WI38 (cell line): ENCODE results near the gene DPM1.

ENCODE experiments used
- H3K4me3 ChIP-seq: 2 replicates; pipeline ENCODE4 v1.5.1; 2011; ENCODE audit warnings: low read depth, mild to moderate bottlenecking, control low read depth, low read length
- CTCF ChIP-seq: IDR thresholded peaks from 2 replicates; pipeline ENCODE4 v1.5.1; 2012; ENCODE audit warnings: low read depth, mild to moderate bottlenecking, control low read depth, low read length

The DPM1 gene

GRCh38 chr20:50977066-50978021 is 19.0 kb upstream of the DPM1 start:
- no peak for TF ChIP-seq CTCF
- no peak overlapping the region for H3K4me3 ChIP-seq

- TF ChIP-seq CTCF: no peak
- no peak overlapping the region for H3K4me3 ChIP-seq
These were observed 17.5 kb upstream of the DPM1 start for GRCh38 chr20:50975701-50976330.

GRCh38 chr20:50969912-50970311 is 11.6 kb upstream of the DPM1 start:
- no peak for TF ChIP-seq CTCF
- H3K4me3 ChIP-seq: no peak overlapping the region

DNA sequence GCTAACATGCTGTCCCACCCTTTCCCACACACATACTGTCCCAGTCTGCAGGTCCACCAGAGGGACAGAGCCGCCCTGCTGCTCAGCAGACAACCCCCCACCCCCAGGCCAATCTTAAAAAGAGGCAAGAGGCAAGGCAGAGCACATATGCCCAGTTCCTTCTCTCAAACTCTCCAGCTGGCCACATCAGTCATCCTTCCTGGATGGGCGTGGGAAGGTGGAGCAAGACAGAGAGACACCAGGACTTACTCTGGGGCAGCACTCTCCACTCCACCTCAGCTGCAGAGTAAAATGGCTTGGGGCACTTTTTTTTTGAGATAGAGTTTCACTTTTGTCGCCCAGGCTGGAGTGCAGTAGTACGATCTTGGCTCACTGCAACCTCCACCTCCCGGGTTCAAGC is 11.1 kb upstream of the DPM1 start:
- no peak for TF ChIP-seq CTCF
- no peak overlapping the region for H3K4me3 ChIP-seq

DNA sequence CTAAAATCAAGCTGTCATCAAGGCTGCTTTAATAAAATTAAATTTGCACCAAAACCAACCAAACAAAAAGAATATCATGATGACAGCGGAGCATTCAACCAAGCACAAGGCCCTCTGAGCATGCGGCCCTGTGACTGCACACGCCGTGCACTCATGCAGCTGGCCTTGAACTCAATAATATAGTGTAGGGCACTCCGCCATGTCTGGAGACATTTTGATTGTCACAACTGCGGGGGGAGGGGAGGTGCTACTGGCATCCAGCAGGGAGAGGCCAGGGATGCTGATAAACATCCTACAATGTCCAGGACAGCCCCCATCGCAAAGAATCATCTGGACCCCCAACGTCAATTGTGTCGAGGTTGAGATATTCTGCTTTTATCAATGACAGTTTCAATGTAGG is 10.0 kb upstream of the DPM1 start:
- no peak for TF ChIP-seq CTCF
- H3K4me3 ChIP-seq: no peak overlapping the region

GRCh38 chr20:50967586-50967985 is 9.3 kb upstream of the DPM1 start:
- H3K4me3 ChIP-seq: no peak overlapping the region
- TF ChIP-seq CTCF: no peak

DNA sequence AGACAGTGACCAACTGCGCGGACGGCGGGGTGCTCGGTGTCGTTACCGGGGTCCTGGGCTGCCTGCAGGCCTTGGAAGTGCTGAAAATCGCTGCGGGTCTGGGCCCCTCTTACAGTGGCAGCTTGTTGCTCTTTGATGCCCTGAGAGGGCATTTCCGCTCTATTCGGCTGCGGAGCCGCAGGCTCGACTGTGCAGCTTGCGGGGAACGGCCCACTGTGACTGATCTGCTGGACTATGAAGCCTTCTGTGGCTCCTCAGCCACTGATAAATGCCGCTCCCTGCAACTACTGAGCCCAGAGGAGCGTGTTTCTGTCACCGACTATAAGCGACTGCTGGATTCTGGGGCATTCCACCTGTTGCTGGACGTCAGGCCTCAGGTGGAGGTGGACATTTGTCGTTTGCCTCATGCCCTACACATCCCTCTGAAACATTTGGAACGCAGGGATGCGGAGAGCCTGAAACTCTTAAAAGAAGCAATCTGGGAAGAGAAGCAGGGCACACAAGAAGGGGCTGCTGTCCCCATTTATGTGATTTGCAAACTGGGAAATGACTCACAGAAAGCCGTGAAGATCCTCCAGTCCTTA is 1.3 kb upstream of the DPM1 start:
- TF ChIP-seq CTCF: no peak
- H3K4me3 ChIP-seq: peak overlapping the region; percentile 96
